SK-N-MC (cell line): ENCODE data around the gene FIBIN.

ENCODE experiments used
- EZH2 ChIP-seq: fragments of 200-600 bp; sonication (generic); IDR thresholded peaks from one replicate; pipeline ENCODE4 v1.6.1; 2017; ENCODE audit warnings: antibody characterized with exemption
- FOXP2 ChIP-seq: optimal IDR thresholded peaks from 2 replicates; pipeline ENCODE3; 2011; ENCODE audit warnings: mild to moderate bottlenecking, moderate library complexity; ENCODE audit not compliant: insufficient read depth; ENCODE audit errors: extremely low read length, control extremely low read depth
- POLR2AphosphoS5 ChIP-seq: IDR thresholded peaks from 2 replicates; pipeline ENCODE4 v1.6.1; 2012; ENCODE audit warnings: mild to moderate bottlenecking, low read depth, low read length, borderline replicate concordance

DNA sequence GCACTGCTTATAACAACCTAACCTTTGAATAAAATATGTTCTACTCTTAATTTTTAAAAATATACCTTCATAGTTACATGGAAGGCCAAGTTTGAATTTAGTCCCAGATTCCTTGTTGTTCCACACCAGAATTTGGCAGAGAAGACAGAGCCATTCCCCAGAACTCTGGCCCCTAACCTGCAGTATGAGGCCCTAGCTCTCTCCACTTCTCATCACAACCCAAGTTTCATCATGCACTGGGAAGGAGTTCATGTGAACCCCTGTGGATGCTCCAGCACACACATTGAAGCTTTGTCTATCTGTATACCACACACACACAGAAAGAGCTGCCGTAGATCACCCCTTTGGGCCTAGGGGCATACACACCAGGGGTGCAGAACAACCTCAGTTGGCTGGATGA is 36.1 kb downstream of the FIBIN start:
- TF ChIP-seq EZH2, result no peak
- TF ChIP-seq POLR2AphosphoS5, result no peak
- no peak for TF ChIP-seq FOXP2
